Stimulated activated CD4-positive, alpha-beta T cell treated with anti-CD3 and anti-CD28 coated beads, Interleukin-12 subunit alpha, Interleukin-12 subunit beta, amount 100 ng/mL, for 24 hours (primary cell): ENCODE results near the gene LRP10.
A peak's percentile ranks its signal among the peaks of the same experiment; 100 is the strongest.

Experiments used
- DNase-seq, 2 experiments: peaks; one replicate each; pipeline ENCODE4 v3.0.0-alpha.2; 2020; ENCODE audit warnings: low read depth in 2 of 2

Gene LRP10

GRCh38 chr14:22865424-22866405 is 5.8 kb upstream of the LRP10 start:
- no peak for DNase-seq

GRCh38 chr14:22866874-22867273 is 4.7 kb upstream of the LRP10 start:
- DNase-seq: no peak

GRCh38 chr14:22870811-22871223 is 723 bp upstream of the LRP10 start:
- DNase-seq: no peak

GRCh38 chr14:22872033-22872832 is 693 bp downstream of the LRP10 start:
- peak; percentile 45 to 77 for DNase-seq

- no peak for DNase-seq
Observed at GRCh38 chr14:22872833-22873520, 1.4 kb downstream of the LRP10 start.

- no peak for DNase-seq
Observed at GRCh38 chr14:22875003-22875747, 3.6 kb downstream of the LRP10 start.

GRCh38 chr14:22875748-22876319 is 4.3 kb downstream of the LRP10 start:
- no peak for DNase-seq

GRCh38 chr14:22877000-22877501 is 5.5 kb downstream of the LRP10 start:
- DNase-seq: no peak

- no peak for DNase-seq
Observed at GRCh38 chr14:22878271-22879246, 7.0 kb downstream of the LRP10 start.

GRCh38 chr14:22882064-22882463 is 10.5 kb downstream of the LRP10 start:
- DNase-seq: no peak

GRCh38 chr14:22882529-22883172 is 11.1 kb downstream of the LRP10 start:
- DNase-seq: no peak

- no peak for DNase-seq
Observed at GRCh38 chr14:22883173-22883976, 11.8 kb downstream of the LRP10 start, which contains the start of gene REM2. Gene REM2, plus strand, starts transcription at chr14:22883222. Its CDS starts 66 bp downstream, at chr14:22883288.

GRCh38 chr14:22884076-22884737 is 12.7 kb downstream of the LRP10 start:
- no peak for DNase-seq

GRCh38 chr14:22884738-22885523 is 13.4 kb downstream of the LRP10 start:
- DNase-seq: no peak

GRCh38 chr14:22885975-22886374 is 14.4 kb downstream of the LRP10 start:
- DNase-seq: no peak

GRCh38 chr14:22886500-22887259 is 15.1 kb downstream of the LRP10 start:
- peak; percentile 33 to 66 for DNase-seq
